Fibroblast of villous mesenchyme (primary cell): ENCODE results near the gene MBP. TPM values are rescaled to one million over a fixed set of nuclear protein-coding genes. Genes with fewer than 3 reads are reported as not detected.

Experiments
- DNase-seq: peaks from one replicate; pipeline ENCODE4 v3.0.0-alpha.2; 2010; ENCODE audit warnings: low read depth
- H3K4me3 ChIP-seq: 2 replicates; pipeline ENCODE4 v1.5.1; 2011; ENCODE audit warnings: low read depth, mild to moderate bottlenecking, low read length
- total RNA-seq: library from RNA; depleted of rRNA; stranded (reverse); fragments of >200 nt; gene quantifications from 2 replicates; pipeline ENCODE4 v1.2.3, GENCODE V29; 2012
- TF ChIP-seq, protein P1 (sequence below): IDR thresholded peaks from 2 replicates; pipeline ENCODE4 v1.5.1; 2012; ENCODE audit warnings: low read depth, mild to moderate bottlenecking, low read length; ENCODE audit not compliant: insufficient read depth

Gene MBP
- total RNA-seq, 1 donor = 3.9 TPM

DNA sequence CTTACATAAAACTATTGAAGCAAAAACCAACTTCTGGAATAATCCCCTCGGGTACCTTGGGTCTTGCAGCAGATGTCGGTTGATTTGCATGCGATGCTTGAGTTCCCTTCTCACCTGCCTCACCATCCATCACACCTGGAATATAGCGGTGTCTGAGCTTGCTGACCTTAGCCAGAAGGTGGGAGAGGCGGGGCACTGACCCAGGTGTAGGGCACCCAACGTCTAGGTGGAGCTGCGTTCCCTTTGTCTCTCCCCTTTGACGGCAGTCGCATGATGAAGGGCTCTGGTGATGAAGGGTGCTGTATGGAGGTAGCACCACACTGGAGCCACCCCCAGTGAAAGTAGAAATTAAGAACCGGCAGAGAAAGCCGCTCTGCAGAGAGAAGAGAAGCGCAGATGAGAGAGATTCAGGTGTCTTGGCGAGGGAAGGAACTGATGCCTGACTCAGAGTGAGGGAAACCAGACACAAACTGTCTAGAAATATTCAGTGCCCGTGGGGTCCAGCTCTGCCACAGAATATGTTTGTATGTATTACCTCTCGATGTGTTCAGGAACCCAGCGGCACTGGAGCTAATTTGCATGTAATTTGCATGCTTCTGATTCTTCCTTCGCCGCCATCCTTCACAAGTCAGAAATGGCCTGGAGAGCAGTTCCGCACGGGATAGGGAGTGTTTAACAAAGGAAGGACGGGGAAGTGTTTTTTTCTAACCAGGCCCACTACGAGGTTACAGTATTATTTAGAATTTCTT is 19.4 kb upstream of the MBP start:
- TF ChIP-seq, protein P1, sequence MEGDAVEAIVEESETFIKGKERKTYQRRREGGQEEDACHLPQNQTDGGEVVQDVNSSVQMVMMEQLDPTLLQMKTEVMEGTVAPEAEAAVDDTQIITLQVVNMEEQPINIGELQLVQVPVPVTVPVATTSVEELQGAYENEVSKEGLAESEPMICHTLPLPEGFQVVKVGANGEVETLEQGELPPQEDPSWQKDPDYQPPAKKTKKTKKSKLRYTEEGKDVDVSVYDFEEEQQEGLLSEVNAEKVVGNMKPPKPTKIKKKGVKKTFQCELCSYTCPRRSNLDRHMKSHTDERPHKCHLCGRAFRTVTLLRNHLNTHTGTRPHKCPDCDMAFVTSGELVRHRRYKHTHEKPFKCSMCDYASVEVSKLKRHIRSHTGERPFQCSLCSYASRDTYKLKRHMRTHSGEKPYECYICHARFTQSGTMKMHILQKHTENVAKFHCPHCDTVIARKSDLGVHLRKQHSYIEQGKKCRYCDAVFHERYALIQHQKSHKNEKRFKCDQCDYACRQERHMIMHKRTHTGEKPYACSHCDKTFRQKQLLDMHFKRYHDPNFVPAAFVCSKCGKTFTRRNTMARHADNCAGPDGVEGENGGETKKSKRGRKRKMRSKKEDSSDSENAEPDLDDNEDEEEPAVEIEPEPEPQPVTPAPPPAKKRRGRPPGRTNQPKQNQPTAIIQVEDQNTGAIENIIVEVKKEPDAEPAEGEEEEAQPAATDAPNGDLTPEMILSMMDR = no peak
- no peak for DNase-seq
- H3K4me3 ChIP-seq = no peak overlapping the region

GRCh38 chr18:77151033-77151771 is 18.6 kb upstream of the MBP start:
- H3K4me3 ChIP-seq = no peak overlapping the region
- DNase-seq = no peak
- TF ChIP-seq, protein P1 = no peak

GRCh38 chr18:77150588-77150987 is 18.0 kb upstream of the MBP start:
- H3K4me3 ChIP-seq = no peak overlapping the region
- no peak for DNase-seq
- TF ChIP-seq, protein P1 = no peak

- no peak overlapping the region for H3K4me3 ChIP-seq
- TF ChIP-seq, protein P1 = no peak
- DNase-seq = no peak
Measured at GRCh38 chr18:77148289-77148688, 15.7 kb upstream of the MBP start.

GRCh38 chr18:77147418-77147852 is 14.9 kb upstream of the MBP start:
- H3K4me3 ChIP-seq = no peak overlapping the region
- DNase-seq = no peak
- TF ChIP-seq, protein P1 = no peak

DNA sequence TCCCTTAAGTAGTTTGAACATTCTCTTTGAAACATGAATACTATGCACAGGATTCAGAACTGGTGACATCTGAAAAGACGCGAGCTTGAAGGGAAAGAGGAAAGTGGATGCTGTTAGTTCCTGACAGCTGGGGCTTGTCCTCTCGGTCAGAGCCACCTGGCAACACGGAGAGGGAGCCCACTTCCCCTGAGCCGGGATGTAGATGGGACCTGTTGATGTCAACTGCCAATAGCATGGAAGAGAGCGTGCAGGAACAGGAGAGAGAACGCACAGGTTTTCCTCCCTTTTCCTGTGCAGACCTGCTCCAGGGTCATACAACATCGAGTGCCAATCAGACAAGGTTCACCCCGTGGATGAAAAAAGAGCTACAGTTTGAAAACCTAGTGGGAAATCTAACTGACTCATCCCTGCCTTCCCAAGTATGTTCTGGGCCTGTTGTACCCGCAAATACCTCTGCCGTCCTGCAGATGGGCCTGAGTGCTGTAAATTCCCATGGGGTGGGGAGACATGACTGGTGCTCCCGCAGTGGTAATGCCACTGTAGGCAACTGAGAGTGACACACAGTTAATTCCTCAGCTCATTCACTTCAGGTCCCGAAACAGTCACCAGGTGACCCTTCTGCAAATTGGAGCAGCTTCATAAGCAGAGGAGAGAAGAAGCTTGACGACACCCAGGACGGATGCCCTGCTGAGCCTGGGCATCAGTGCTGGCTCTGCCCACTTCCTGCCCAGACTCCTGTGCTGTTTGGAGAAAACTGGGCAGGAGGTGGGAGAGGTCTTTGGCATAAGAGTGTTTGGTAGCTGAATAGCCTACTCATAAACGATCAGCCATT is 13.9 kb upstream of the MBP start:
- TF ChIP-seq, protein P1 = no peak
- no peak for DNase-seq
- no peak overlapping the region for H3K4me3 ChIP-seq
